ENCODE measurements around the gene FCN2. TPM values are rescaled to one million over a fixed set of nuclear protein-coding genes. Genes with fewer than 3 reads are reported as not detected.
A peak's percentile ranks its signal among the peaks of the same experiment; 100 is the strongest.

FCN2 gene
- total RNA-seq, 6 experiments from 2014 or later, result 46.6 to 116 (median 77.3) TPM

DNA sequence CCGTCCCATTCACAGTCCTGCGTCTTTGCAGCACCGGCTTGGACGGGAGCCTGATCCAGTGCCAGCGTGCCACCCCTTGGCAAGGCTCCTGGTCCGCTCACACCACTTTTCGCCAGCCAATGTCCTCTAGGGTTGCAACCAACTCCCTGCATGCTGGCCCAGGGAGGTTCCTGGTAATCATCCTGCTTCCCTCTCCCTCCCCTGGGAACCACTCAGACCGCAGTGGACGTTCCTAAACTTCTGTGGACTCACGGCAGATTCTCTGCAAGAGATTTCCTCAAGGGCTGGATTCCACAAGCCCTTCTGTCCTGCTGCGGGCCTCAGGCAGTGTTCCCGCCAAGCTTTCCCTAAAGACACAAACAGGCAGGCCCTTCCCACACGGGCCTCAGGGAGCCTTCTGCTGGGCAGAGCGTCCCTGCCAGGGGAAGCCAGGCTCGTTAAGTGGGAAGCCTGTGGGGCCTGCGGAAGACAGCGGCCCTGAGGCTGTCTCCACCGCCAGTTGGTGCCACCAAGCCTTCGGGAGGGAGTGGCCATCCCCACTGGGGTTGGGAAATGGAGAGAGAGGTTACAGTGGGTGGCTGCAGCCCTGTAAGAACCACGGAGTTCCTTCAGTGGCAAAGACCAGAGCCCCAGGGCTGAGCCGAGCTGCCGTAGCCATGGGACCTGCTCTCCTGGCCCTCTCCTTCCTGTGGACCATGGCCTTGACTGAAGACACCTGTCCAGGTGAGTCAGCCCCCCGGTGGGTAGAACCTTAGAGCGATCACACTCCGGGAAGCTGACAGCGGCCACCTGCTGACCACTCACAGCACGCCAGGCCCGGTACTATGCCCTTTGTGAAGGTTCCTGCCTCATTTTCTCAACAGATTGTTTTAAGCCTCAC, 16.4 kb upstream of the FCN2 start:
- WGBS (ENCODE audit: insufficient coverage, low coverage, low lambda C conversion rate, missing lambda C conversion rate), result 51% methylated on average over 8 of the region's 28 CpGs
- TF ChIP-seq, protein P1, sequence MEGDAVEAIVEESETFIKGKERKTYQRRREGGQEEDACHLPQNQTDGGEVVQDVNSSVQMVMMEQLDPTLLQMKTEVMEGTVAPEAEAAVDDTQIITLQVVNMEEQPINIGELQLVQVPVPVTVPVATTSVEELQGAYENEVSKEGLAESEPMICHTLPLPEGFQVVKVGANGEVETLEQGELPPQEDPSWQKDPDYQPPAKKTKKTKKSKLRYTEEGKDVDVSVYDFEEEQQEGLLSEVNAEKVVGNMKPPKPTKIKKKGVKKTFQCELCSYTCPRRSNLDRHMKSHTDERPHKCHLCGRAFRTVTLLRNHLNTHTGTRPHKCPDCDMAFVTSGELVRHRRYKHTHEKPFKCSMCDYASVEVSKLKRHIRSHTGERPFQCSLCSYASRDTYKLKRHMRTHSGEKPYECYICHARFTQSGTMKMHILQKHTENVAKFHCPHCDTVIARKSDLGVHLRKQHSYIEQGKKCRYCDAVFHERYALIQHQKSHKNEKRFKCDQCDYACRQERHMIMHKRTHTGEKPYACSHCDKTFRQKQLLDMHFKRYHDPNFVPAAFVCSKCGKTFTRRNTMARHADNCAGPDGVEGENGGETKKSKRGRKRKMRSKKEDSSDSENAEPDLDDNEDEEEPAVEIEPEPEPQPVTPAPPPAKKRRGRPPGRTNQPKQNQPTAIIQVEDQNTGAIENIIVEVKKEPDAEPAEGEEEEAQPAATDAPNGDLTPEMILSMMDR (IDR thresholded peaks at IDR 0.05), result no peak
- no peaks in the 10 kb centered on the region for H3K27me3 ChIP-seq
- no peaks in the 10 kb centered on the region for H3K36me3 ChIP-seq
- intact Hi-C loops (cut with DNase I), result no loop called here
- H3K4me1 ChIP-seq, result no peaks in the 10 kb centered on the region
- H3K4me3 ChIP-seq, result no peak overlapping the region
- H3K9me3 ChIP-seq, result no peaks in the 10 kb centered on the region
- peak in 1 of 3 donors; percentile 68 for DNase-seq
- peak in 2 of 4 donors; percentile 18 to 43 for ATAC-seq
- no peak overlapping the region for H3K27ac ChIP-seq

DNA sequence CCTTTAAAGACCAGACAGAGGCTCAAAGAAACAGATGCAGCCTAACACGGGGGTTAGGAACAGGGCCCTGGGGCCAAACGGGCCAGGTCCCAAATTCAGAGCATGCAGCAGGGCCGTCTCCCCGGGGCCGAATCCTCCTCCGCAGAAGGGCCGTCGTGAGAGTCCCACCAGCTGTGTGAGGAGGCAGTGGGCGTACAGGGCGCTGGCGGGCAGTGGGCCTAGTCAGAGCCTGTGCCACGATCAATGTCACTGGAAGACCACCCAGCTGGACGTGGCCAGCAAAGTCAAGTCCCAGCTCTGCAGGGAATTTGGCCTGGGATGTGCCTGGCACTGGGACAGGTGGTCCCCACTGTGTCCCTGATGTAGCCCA, 15.8 kb upstream of the FCN2 start:
- no peak overlapping the region for H3K27ac ChIP-seq
- no peaks in the 10 kb centered on the region for H3K9me3 ChIP-seq
- no peaks in the 10 kb centered on the region for H3K36me3 ChIP-seq
- H3K4me3 ChIP-seq, result no peak overlapping the region
- DNase-seq, result peak in 1 of 3 donors; percentile 40
- intact Hi-C loops (cut with DNase I), result no loop called here
- no peaks in the 10 kb centered on the region for H3K4me1 ChIP-seq
- H3K27me3 ChIP-seq, result no peaks in the 10 kb centered on the region
- WGBS (ENCODE audit: insufficient coverage, low coverage, low lambda C conversion rate, missing lambda C conversion rate), result 87% methylated on average over 8 of the region's 13 CpGs
- no peak for ATAC-seq
- no peak for TF ChIP-seq POLR2A (IDR thresholded peaks at IDR 0.05)
- TF ChIP-seq, protein P1 (IDR thresholded peaks at IDR 0.05), result no peak

DNA sequence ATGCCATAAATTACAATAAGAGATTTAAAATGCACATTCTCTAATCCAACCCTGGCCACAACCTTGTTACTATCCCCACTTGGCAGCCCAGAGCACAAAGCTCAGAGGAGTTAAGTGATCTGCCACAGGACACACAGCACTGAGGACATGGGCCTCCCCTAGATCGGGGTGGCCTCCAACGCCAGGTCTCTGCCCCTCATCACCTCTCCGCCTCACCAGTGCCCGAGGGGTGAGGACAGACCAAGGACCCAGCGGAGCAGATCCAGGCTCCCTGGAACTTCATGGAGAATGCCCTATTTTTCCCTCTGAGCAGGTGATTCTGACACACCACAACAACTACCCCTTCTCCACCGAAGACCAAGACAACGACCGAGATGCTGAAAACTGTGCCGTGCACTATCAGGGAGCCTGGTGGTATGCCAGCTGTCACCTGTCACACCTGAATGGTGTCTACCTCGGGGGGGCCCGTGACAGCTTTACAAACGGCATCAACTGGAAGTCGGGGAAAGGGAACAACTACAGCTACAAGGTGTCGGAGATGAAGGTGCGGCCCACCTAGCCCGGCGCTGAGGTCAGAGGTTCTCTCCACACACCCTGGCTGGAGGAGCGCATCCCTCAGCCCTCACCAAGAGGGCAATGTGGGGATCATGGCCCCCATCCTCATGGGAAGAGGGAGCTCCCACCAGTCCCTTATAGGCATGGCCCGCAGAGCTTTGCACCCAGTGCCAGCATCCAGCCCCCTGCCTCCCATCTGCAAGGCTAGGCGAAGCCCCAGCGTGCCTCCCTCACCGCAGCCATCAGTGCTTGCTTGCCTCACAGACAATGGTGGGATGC, 12.5 kb upstream of the FCN2 start:
- DNase-seq, result peak in 1 of 3 donors; percentile 40
- 85% methylated on average over 13 of the region's 22 CpGs for WGBS (ENCODE audit: insufficient coverage, low coverage, low lambda C conversion rate, missing lambda C conversion rate)
- Histone ChIP-seq H3K4me3 (no peak overlapping the region), H3K9me3 (no peaks in the 10 kb centered on the region), H3K27ac (no peak overlapping the region), H3K4me1 (no peaks in the 10 kb centered on the region), H3K27me3 (no peaks in the 10 kb centered on the region), H3K36me3 (no peaks in the 10 kb centered on the region)
- no peak for TF ChIP-seq POLR2A (IDR thresholded peaks at IDR 0.05)
- TF ChIP-seq, protein P1 (IDR thresholded peaks at IDR 0.05), result no peak
- intact Hi-C loops (cut with DNase I), result no loop called here
- no peak for ATAC-seq

DNA sequence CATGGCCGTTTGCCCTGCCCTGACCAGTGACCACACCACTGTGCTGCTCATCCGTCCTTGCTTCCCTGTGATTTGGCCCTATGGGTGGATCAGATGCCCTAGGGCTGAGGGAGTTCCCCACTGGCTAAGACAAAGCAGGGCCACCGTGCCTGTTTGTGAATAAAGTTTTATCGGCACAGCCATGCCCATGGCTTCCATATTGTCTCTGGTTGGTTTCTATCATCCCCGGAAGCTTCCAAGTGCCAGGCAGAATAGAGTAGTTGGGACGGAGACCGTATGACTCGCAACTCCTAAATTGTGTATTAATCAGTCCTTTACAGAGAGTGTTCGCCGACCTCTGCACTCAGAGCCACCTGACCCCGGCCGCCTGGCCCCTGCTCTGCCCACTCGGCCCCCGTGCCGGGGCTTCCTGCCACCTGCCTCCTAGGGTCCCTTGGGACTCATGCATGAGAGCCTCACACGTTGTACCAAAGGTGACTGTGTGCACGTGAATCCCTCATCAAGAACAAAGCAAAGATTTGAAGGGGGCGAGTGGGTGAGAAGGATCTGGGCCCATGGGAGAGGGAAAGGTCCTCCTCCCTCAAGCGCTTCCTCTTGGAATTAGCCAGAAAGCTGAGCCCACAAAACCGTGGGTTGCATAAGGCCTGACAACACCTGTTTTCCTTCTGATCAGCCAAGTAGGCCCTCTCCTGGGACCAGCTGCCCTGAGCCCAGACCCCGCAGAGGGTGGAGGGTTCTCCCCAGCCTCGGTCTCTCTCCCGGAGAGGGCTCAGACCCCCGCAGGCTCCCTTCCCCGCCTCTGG, 11.7 kb upstream of the FCN2 start:
- DNase-seq (peak in 1 of 3 donors; percentile 28), ATAC-seq (no peak)
- no peak for TF ChIP-seq POLR2A (IDR thresholded peaks at IDR 0.05)
- TF ChIP-seq, protein P1 (IDR thresholded peaks at IDR 0.05), result no peak
- H3K27me3 ChIP-seq, result no peaks in the 10 kb centered on the region
- H3K4me1 ChIP-seq, result no peaks in the 10 kb centered on the region
- no peaks in the 10 kb centered on the region for H3K9me3 ChIP-seq
- H3K36me3 ChIP-seq, result no peaks in the 10 kb centered on the region
- WGBS (ENCODE audit: insufficient coverage, low coverage, low lambda C conversion rate, missing lambda C conversion rate), result 44% methylated on average over 15 of the region's 25 CpGs
- no peak overlapping the region for H3K4me3 ChIP-seq
- no peak overlapping the region for H3K27ac ChIP-seq
- intact Hi-C loops (cut with DNase I), result no loop called here
